HL-60 (cell line): ENCODE data around the gene HDC.
A peak's percentile ranks its signal among the peaks of the same experiment; 100 is the strongest.

Source experiments
- DNase-seq, 2 experiments: peaks; one replicate each; pipeline ENCODE4 v3.0.0-alpha.2; 2010 to 2020; ENCODE audit warnings: low read depth in 1 of 2, low spot score in 1 of 2
- H3K27ac ChIP-seq: fragments of 250-450 bp; sonication (Bioruptor Pico); replicated peaks from 2 replicates; pipeline ENCODE4 v1.5.1; 2020; ENCODE audit warnings: mild to moderate bottlenecking, moderate library complexity
- H3K27me3 ChIP-seq: fragments of 250-450 bp; sonication (Bioruptor Pico); 2 replicates; pipeline ENCODE4 v1.5.1; 2021; ENCODE audit warnings: mild to moderate bottlenecking, moderate library complexity; ENCODE audit not compliant: insufficient read depth, poor library complexity, severe bottlenecking
- H3K4me3 ChIP-seq: replicated peaks from 2 replicates; pipeline ENCODE4 v1.5.1; 2011; ENCODE audit warnings: mild to moderate bottlenecking, control low read depth, low read length; ENCODE audit not compliant: insufficient read depth
- GABPA ChIP-seq: IDR thresholded peaks from 2 replicates; pipeline ENCODE4 v1.6.1; 2012; ENCODE audit warnings: low read depth
- POLR2AphosphoS5 ChIP-seq: IDR thresholded peaks from 2 replicates; pipeline ENCODE4 v1.6.1; 2012; ENCODE audit warnings: low read depth
- REST ChIP-seq: IDR thresholded peaks from 2 replicates; pipeline ENCODE4 v1.6.1; 2012; ENCODE audit warnings: low read depth; ENCODE audit not compliant: insufficient replicate concordance
- SPI1 ChIP-seq: IDR thresholded peaks from 2 replicates; pipeline ENCODE4 v1.6.1; 2012; ENCODE audit warnings: low read depth, mild to moderate bottlenecking, borderline replicate concordance
- TF ChIP-seq, protein P1 (sequence below): IDR thresholded peaks from one replicate; pipeline ENCODE4 v1.5.1; 2011; ENCODE audit warnings: low read length, control low read depth, inconsistent platforms; ENCODE audit not compliant: insufficient read depth

Gene HDC

DNA sequence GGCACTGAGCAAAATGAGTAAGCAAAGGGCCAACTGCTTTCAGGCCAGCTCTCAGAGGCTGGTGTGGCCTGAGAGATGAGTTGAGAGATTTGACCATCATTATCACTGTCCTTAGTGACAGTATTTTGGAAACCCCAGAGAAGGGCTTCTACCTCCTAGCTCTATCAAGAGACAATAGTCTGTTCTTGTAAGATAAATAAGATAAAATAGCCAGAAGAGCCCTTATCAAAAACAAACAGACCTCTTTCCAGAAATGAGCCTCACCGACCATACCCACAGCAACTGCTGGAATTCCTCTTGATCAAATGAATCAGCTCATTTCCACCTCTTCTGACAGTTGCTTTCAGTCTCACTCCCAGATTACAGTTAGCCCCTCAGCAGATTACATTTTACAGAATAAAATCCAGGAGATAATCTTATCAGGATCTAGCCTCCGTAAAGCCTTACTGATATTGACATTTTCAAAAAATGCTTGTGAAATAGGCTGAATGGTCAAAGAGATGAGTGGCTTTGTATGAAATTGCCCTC, 4.5 kb downstream of the HDC start:
- H3K4me3 ChIP-seq: no peak overlapping the region
- no peak overlapping the region for H3K27ac ChIP-seq
- H3K27me3 ChIP-seq: no peaks in the 10 kb centered on the region
- DNase-seq: no peak
- TF ChIP-seq POLR2AphosphoS5: no peak

GRCh38 chr15:50259276-50259675, 6.2 kb downstream of the HDC start:
- no peak overlapping the region; the same call in 1 of the 2 replicates for H3K27ac ChIP-seq
- TF ChIP-seq, protein P1, sequence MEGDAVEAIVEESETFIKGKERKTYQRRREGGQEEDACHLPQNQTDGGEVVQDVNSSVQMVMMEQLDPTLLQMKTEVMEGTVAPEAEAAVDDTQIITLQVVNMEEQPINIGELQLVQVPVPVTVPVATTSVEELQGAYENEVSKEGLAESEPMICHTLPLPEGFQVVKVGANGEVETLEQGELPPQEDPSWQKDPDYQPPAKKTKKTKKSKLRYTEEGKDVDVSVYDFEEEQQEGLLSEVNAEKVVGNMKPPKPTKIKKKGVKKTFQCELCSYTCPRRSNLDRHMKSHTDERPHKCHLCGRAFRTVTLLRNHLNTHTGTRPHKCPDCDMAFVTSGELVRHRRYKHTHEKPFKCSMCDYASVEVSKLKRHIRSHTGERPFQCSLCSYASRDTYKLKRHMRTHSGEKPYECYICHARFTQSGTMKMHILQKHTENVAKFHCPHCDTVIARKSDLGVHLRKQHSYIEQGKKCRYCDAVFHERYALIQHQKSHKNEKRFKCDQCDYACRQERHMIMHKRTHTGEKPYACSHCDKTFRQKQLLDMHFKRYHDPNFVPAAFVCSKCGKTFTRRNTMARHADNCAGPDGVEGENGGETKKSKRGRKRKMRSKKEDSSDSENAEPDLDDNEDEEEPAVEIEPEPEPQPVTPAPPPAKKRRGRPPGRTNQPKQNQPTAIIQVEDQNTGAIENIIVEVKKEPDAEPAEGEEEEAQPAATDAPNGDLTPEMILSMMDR: no peak
- TF ChIP-seq POLR2AphosphoS5: no peak
- TF ChIP-seq REST: no peak
- no peak for TF ChIP-seq GABPA
- TF ChIP-seq SPI1: no peak
- H3K4me3 ChIP-seq: no peak overlapping the region
- DNase-seq: no peak
- no peaks in the 10 kb centered on the region for H3K27me3 ChIP-seq

- TF ChIP-seq, protein P1: no peak
- peak; percentile 84 for TF ChIP-seq SPI1
- DNase-seq: peak; percentile 83 to 90
- peak overlapping the region; percentile 64 for H3K27ac ChIP-seq
- no peak overlapping the region for H3K4me3 ChIP-seq
- no peaks in the 10 kb centered on the region for H3K27me3 ChIP-seq
Observed at GRCh38 chr15:50257924-50258323, 7.6 kb downstream of the HDC start.

DNA sequence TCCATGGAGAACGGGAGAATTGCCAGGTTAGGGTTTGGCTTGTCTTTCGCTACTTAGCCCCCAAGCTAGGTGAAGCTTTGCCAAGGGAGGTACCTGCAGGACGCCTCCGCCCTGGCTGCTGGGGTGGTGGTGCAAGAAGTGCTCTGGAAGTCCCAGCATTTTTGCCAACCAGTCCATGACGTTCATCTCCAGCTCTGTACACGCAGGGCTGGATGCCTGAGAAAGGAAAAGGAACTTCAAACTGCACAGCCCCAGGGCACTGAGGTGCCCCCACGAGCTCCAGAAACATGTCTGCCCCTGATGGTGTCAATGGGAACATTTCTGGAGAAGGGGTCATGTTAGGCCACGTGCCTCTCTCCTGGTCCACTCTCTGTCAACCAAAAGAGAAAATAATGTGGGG, 8.2 kb downstream of the HDC start:
- no peak for DNase-seq
- no peak overlapping the region for H3K4me3 ChIP-seq
- TF ChIP-seq, protein P1: no peak
- TF ChIP-seq SPI1: no peak
- TF ChIP-seq POLR2AphosphoS5: no peak
- no peak for TF ChIP-seq GABPA

GRCh38 chr15:50256188-50257041, 9.1 kb downstream of the HDC start:
- TF ChIP-seq, protein P1: no peak
- TF ChIP-seq REST: no peak
- TF ChIP-seq GABPA: no peak
- Histone ChIP-seq H3K4me3 (no peak overlapping the region), H3K27ac (peak overlapping the region; percentile 67), H3K27me3 (no peaks in the 10 kb centered on the region)
- DNase-seq: no peak

More for the DNA sequence above, 8.2 kb downstream of the HDC start:
- H3K27ac ChIP-seq: peak overlapping the region; percentile 67
- no peaks in the 10 kb centered on the region for H3K27me3 ChIP-seq
